ENCODE data around the gene ARL6.

GRCh38 chr3:97827741-97828471 is 63.3 kb downstream of the ARL6 start:
- TF ChIP-seq CTCF (IDR thresholded peaks at IDR 0.05), result no peak
- no peak for TF ChIP-seq EP300 (IDR thresholded peaks at IDR 0.05)
- TF ChIP-seq POLR2A (IDR thresholded peaks at IDR 0.05), result no peak
